Mesendoderm (in vitro differentiated cells): ENCODE results near the gene VIPR2.

ENCODE experiments used
- DNase-seq: peaks from one replicate; pipeline ENCODE4 v3.0.0; 2013
- H2AK5ac ChIP-seq: 2 replicates; pipeline ENCODE4 v1.6.1; 2013; ENCODE audit warnings: low read length, inconsistent platforms
- H2BK120ac ChIP-seq: 2 replicates; pipeline ENCODE4 v1.6.1; 2013; ENCODE audit warnings: low read depth, mild to moderate bottlenecking, low read length, moderate library complexity, mixed read lengths
- H2BK15ac ChIP-seq: replicated peaks from 2 replicates; pipeline ENCODE4 v1.6.1; 2013; ENCODE audit warnings: low read depth, mild to moderate bottlenecking, moderate library complexity
- H2BK5ac ChIP-seq: 2 replicates; pipeline ENCODE4 v1.6.1; 2013; ENCODE audit warnings: low read length, inconsistent platforms
- H3K18ac ChIP-seq: 2 replicates; pipeline ENCODE4 v1.6.1; 2013; ENCODE audit warnings: mild to moderate bottlenecking, low read length, mixed read lengths
- H3K23ac ChIP-seq: one replicate; pipeline ENCODE4 v1.6.1; 2013; ENCODE audit warnings: low read length
- H3K27ac ChIP-seq: 2 replicates; pipeline ENCODE4 v1.5.1; 2013; ENCODE audit warnings: low read depth, mild to moderate bottlenecking, inconsistent platforms, low read length, moderate library complexity
- H3K27me3 ChIP-seq: 2 replicates; pipeline ENCODE4 v1.6.1; 2013; ENCODE audit warnings: low read length, control low read depth, mild to moderate bottlenecking, inconsistent platforms; ENCODE audit not compliant: insufficient read depth, poor library complexity
- H3K36me3 ChIP-seq: 2 replicates; pipeline ENCODE4 v1.6.1; 2013; ENCODE audit warnings: low read length, inconsistent platforms; ENCODE audit not compliant: control insufficient read depth, insufficient read depth
- H3K4ac ChIP-seq: one replicate; pipeline ENCODE4 v1.6.1; 2013; ENCODE audit warnings: low read depth, mild to moderate bottlenecking, low read length, moderate library complexity
- H3K4me1 ChIP-seq: 2 replicates; pipeline ENCODE4 v1.6.1; 2013; ENCODE audit warnings: low read depth, low read length, inconsistent platforms; ENCODE audit not compliant: control insufficient read depth
- H3K4me2 ChIP-seq: 2 replicates; pipeline ENCODE4 v1.6.1; 2013; ENCODE audit warnings: low read length
- H3K4me3 ChIP-seq: 2 replicates; pipeline ENCODE4 v1.5.1; 2013; ENCODE audit warnings: mild to moderate bottlenecking, low read length
- H3K56ac ChIP-seq: one replicate; pipeline ENCODE4 v1.6.1; 2013; ENCODE audit warnings: low read length
- H3K79me1 ChIP-seq: 2 replicates; pipeline ENCODE4 v1.6.1; 2013; ENCODE audit warnings: low read length, inconsistent platforms
- H3K79me2 ChIP-seq: 2 replicates; pipeline ENCODE4 v1.6.1; 2013; ENCODE audit warnings: mild to moderate bottlenecking, low read length; ENCODE audit not compliant: control insufficient read depth, insufficient read depth
- H3K9ac ChIP-seq: 2 replicates; pipeline ENCODE4 v1.6.1; 2013; ENCODE audit warnings: low read length, inconsistent platforms
- H4K5ac ChIP-seq: one replicate; pipeline ENCODE4 v1.6.1; 2013; ENCODE audit warnings: low read length
- H4K8ac ChIP-seq: one replicate; pipeline ENCODE4 v1.6.1; 2013; ENCODE audit warnings: low read depth, mild to moderate bottlenecking, control low read depth, low read length, moderate library complexity
- WGBS: extraction: QIAGEN DNeasy Blood & Tissue Kit; methylation state at CpG from one replicate; pipeline ENCODE4 v1.1.7; 2013; ENCODE audit warnings: low lambda C conversion rate, missing lambda C conversion rate; ENCODE audit not compliant: insufficient coverage; ENCODE audit errors: extremely low coverage; 5-methylcytosine and 5-hydroxymethylcytosine counted together

Gene VIPR2

GRCh38 chr7:159130199-159130775, 14.4 kb downstream of the VIPR2 start:
- whole genome bisulfite sequencing: no CpG with 5 or more reads among the region's 9 CpGs

GRCh38 chr7:159128767-159129166, 15.9 kb downstream of the VIPR2 start:
- no peak for DNase-seq

More at GRCh38 chr7:159130199-159130775, 14.4 kb downstream of the VIPR2 start:
- Histone ChIP-seq H2BK120ac (no peak overlapping the region), H3K23ac (no peak overlapping the region), H3K4me1 (peaks cover 2% of the 10 kb centered on the region), H4K5ac (no peak overlapping the region), H3K27me3 (no peaks in the 10 kb centered on the region), H4K8ac (no peak overlapping the region), H3K36me3 (no peaks in the 10 kb centered on the region), H3K9ac (no peak overlapping the region), H3K4me2 (no peak overlapping the region), H3K4ac (no peak overlapping the region), H2BK5ac (no peak overlapping the region), H3K56ac (no peak overlapping the region), H3K4me3 (no peak overlapping the region), H3K27ac (no peak overlapping the region), H3K18ac (no peak overlapping the region), H2AK5ac (no peak overlapping the region), H3K79me2 (no peaks in the 10 kb centered on the region), H3K79me1 (no peaks in the 10 kb centered on the region), H2BK15ac (no peak overlapping the region)
- DNase-seq: no peak

GRCh38 chr7:159127691-159128642, 16.7 kb downstream of the VIPR2 start:
- no CpG with 5 or more reads among the region's 16 CpGs for WGBS
- no peak overlapping the region for H4K8ac ChIP-seq

More at GRCh38 chr7:159128767-159129166, 15.9 kb downstream of the VIPR2 start:
- WGBS: no CpG with 5 or more reads among the region's 10 CpGs
- H3K4me3 ChIP-seq: no peak overlapping the region
- no peak overlapping the region for H2BK15ac ChIP-seq
- H3K27me3 ChIP-seq: no peaks in the 10 kb centered on the region
- no peak overlapping the region for H3K18ac ChIP-seq
- H4K5ac ChIP-seq: no peak overlapping the region
- H3K36me3 ChIP-seq: no peaks in the 10 kb centered on the region
- no peak overlapping the region for H3K4me2 ChIP-seq
- H3K79me1 ChIP-seq: no peaks in the 10 kb centered on the region
- H3K79me2 ChIP-seq: no peaks in the 10 kb centered on the region
- no peak overlapping the region for H4K8ac ChIP-seq
- H2BK5ac ChIP-seq: no peak overlapping the region
- H3K9ac ChIP-seq: no peak overlapping the region
- no peak overlapping the region for H3K4ac ChIP-seq
- H2AK5ac ChIP-seq: no peak overlapping the region
- H3K23ac ChIP-seq: no peak overlapping the region
- no peak overlapping the region for H3K56ac ChIP-seq
- H3K27ac ChIP-seq: no peak overlapping the region
- H3K4me1 ChIP-seq: peaks cover 2% of the 10 kb centered on the region
- no peak overlapping the region for H2BK120ac ChIP-seq

GRCh38 chr7:159126311-159127260, 18.1 kb downstream of the VIPR2 start:
- Histone ChIP-seq H3K27me3 (no peaks in the 10 kb centered on the region), H3K27ac (no peak overlapping the region), H3K79me2 (no peaks in the 10 kb centered on the region), H3K4me3 (no peak overlapping the region), H3K4me2 (no peak overlapping the region), H4K5ac (no peak overlapping the region), H2AK5ac (no peak overlapping the region), H2BK120ac (no peak overlapping the region), H2BK15ac (no peak overlapping the region), H3K23ac (no peak overlapping the region), H3K9ac (no peak overlapping the region), H3K79me1 (no peaks in the 10 kb centered on the region), H3K18ac (peak overlapping the region; percentile 33), H3K4ac (no peak overlapping the region), H3K36me3 (no peaks in the 10 kb centered on the region), H3K56ac (no peak overlapping the region), H3K4me1 (peaks cover 2% of the 10 kb centered on the region), H4K8ac (no peak overlapping the region), H2BK5ac (no peak overlapping the region)
- DNase-seq: no peak
- WGBS: no CpG with 5 or more reads among the region's 21 CpGs

More at GRCh38 chr7:159127691-159128642, 16.7 kb downstream of the VIPR2 start:
- Histone ChIP-seq H3K79me1 (no peaks in the 10 kb centered on the region), H3K23ac (no peak overlapping the region), H2AK5ac (no peak overlapping the region), H3K4ac (no peak overlapping the region), H3K27me3 (no peaks in the 10 kb centered on the region), H3K27ac (no peak overlapping the region), H3K79me2 (no peaks in the 10 kb centered on the region), H2BK120ac (no peak overlapping the region), H3K4me1 (peaks cover 2% of the 10 kb centered on the region), H3K36me3 (no peaks in the 10 kb centered on the region), H3K18ac (no peak overlapping the region), H4K5ac (no peak overlapping the region), H3K4me3 (no peak overlapping the region), H3K4me2 (no peak overlapping the region), H3K9ac (no peak overlapping the region), H2BK15ac (no peak overlapping the region), H2BK5ac (no peak overlapping the region), H3K56ac (no peak overlapping the region)
- no peak for DNase-seq

GRCh38 chr7:159125955-159126270, 18.8 kb downstream of the VIPR2 start:
- Histone ChIP-seq H2BK120ac (no peak overlapping the region), H3K36me3 (no peaks in the 10 kb centered on the region), H3K18ac (no peak overlapping the region), H2BK5ac (no peak overlapping the region), H3K56ac (no peak overlapping the region), H3K79me2 (no peaks in the 10 kb centered on the region), H3K4me1 (no peaks in the 10 kb centered on the region), H3K27ac (no peak overlapping the region), H3K23ac (no peak overlapping the region), H3K4me2 (no peak overlapping the region), H3K9ac (no peak overlapping the region), H2AK5ac (no peak overlapping the region), H3K4ac (no peak overlapping the region), H4K8ac (no peak overlapping the region), H2BK15ac (no peak overlapping the region), H3K27me3 (no peaks in the 10 kb centered on the region), H3K4me3 (no peak overlapping the region), H3K79me1 (no peaks in the 10 kb centered on the region), H4K5ac (no peak overlapping the region)
- no CpG with 5 or more reads among the region's 3 CpGs for WGBS
- peak; percentile 73 for DNase-seq
